ENCODE results near the gene TRIM29.

Gene TRIM29

GRCh38 chr11:120137187-120137610 lies 714 bp downstream of the TRIM29 start:
- no peak for DNase-seq

DNA sequence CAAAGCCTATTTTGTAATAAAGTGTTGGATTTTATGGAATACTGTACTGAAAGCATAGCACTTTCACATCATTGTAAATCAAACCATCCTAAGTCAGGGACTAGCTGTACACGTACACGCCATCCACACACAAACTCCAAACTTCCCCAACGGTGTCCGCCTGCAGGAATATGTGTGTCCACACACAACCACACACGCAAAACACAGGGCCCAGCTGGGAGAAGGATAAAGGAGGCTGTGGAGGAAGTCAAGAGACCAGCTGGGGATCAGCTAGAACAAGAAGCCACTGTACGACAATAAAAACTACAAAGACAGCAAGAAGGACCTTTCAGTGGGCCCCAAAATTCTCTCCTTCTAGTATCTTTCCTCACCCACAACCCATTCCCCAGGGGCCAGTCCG lies 1.6 kb downstream of the TRIM29 start:
- DNase-seq, result no peak

GRCh38 chr11:120135838-120136237 lies 2.1 kb downstream of the TRIM29 start:
- DNase-seq, result no peak

- DNase-seq, result no peak
Observed at GRCh38 chr11:120134931-120135228, 3.0 kb downstream of the TRIM29 start.

DNA sequence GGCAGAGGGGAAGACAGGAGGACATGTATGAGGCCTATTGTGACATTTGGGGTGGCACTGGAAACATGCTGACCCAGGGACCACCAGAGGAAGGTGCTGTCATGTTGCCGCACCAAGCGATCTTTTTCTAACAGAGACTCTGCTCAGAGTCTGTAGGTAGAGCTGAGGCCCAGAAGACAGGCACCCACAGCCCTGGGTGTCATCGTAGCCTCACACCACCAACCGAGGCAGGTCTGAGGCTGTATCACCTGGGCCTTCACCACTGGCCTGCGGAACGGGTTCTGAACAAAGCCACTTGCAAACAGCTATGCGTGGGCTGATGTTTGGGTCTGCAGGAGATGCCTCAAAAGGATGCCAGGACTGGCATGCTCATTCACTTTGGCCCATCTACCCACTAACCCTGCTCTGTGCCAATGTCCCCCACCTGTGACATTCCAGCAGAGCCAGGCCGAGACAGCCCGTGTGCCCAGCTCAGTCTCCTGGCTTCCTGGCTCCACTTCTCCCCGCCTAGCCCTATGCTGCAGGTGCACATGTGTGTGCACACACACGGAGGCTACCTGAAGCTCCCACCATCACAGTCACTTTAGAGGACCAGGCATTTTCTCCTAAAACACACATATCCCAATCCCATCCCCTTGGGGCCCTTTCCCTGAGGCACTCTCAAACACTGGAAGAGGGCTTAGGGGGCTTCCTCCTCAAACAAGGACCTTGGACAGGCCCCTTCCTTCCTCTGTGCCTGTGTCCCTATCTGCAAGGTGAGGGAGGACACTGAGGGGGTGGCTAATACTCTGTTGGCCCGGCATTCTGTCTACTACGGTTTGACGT lies 3.6 kb downstream of the TRIM29 start:
- DNase-seq, result no peak

GRCh38 chr11:120133216-120134105 lies 4.5 kb downstream of the TRIM29 start:
- no peak for DNase-seq

GRCh38 chr11:120132645-120133185 lies 5.2 kb downstream of the TRIM29 start:
- no peak for DNase-seq

DNA sequence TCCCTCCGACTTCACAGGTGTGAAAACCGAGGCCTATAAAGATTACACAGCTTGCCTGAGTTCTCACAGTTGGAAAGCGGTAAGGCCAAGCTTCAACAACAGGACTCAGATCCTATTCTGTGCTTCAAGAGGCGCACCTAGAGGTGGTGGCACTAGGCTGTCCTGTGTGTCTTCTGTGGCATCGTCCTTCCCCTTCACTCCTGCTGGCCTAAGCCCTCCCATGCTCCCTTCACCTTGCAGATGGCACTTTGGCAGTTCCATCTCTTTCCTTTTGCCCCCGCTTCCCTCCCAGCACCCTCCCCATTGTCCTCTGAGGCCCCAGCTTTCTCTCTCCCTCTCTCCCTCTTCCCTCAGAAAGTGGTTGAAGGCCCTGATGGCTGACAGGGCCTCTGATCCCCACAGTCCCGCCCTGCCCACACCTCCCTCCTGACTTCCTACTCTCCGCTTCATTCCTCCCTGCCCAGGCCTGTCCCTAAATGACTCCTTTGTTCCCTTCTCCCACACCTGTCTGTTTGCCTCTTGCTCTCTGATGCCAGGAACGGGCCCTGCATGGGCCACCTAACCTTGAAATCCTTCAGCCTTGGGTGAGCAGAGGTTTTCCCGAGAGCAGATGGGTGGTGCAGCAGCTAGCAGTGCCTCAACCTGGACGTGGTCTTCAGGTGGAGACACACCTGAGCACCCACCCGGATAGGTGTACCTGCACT lies 5.8 kb downstream of the TRIM29 start:
- DNase-seq, result peak; percentile 10

GRCh38 chr11:120130991-120131760 lies 6.7 kb downstream of the TRIM29 start:
- DNase-seq, result no peak

DNA sequence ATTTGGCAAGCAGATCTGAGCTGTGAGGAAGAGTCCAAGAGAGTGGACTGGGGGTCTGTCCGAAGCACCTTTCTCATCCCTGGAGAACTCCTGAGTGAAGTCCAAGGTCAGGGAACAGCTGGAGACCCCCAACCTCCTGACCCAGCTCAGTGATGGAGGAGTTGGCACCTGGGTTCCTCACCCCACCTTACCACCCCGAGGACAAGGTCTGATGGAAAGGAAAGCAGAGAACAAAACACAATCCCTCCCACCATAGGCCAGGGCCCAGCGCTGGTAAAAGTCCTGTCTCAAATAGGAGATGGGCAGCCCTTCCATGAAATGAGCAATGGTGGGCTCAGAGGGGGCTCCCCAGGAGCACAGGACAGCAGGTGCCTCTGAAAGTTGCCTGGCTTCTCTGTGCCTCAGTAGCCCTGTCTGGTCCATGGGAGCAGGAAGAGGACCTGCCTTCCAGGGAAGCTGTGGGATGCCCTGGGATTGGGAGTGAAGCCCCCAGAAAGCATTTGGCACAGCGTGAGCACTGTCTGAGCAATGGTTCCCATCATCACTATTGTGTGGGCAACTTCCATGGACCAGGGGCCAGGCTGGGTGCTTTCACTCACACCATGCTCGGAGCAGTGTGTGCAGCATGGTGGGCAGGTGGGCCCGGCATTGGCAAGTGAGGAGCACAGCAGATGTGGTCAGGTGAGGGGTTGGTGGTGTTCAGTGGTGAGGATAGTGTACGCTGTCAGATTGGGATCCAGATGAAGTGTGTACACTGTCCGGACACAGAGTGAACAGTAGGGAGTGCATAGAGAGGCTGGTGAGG lies 7.5 kb downstream of the TRIM29 start:
- DNase-seq, result no peak

GRCh38 chr11:120129570-120129969 lies 8.3 kb downstream of the TRIM29 start:
- no peak for DNase-seq

GRCh38 chr11:120128392-120129119 lies 9.4 kb downstream of the TRIM29 start:
- no peak for DNase-seq

- no peak for DNase-seq
Observed at GRCh38 chr11:120127236-120127635, 10.7 kb downstream of the TRIM29 start.

GRCh38 chr11:120126620-120127019 lies 11.3 kb downstream of the TRIM29 start:
- DNase-seq, result no peak

- DNase-seq, result no peak
Observed at GRCh38 chr11:120125509-120125908, 12.4 kb downstream of the TRIM29 start.

GRCh38 chr11:120125024-120125423 lies 12.9 kb downstream of the TRIM29 start:
- DNase-seq, result no peak

- no peak for DNase-seq
Observed at GRCh38 chr11:120124355-120124754, 13.6 kb downstream of the TRIM29 start.

DNA sequence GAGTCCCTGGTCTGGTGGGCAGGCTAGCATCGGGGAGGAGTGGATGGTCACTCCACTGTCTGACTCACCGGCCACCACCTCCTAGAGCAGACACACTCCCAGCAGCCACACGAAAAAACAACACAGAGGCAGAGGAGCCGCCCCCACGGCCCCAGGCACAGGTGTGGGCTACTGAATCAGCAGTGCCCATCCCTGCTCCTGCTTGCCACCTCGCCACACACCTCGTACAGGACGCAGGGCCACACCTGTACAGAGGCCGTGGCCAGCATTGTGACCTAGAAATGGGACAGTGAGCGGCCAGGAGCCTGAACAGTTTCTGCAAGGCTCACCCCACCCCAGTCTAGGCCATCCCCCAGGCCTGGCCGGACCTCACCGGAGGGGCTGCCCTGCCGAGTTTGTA lies 14.0 kb downstream of the TRIM29 start:
- DNase-seq, result no peak

GRCh38 chr11:120122924-120123683 lies 14.8 kb downstream of the TRIM29 start:
- no peak for DNase-seq

DNA sequence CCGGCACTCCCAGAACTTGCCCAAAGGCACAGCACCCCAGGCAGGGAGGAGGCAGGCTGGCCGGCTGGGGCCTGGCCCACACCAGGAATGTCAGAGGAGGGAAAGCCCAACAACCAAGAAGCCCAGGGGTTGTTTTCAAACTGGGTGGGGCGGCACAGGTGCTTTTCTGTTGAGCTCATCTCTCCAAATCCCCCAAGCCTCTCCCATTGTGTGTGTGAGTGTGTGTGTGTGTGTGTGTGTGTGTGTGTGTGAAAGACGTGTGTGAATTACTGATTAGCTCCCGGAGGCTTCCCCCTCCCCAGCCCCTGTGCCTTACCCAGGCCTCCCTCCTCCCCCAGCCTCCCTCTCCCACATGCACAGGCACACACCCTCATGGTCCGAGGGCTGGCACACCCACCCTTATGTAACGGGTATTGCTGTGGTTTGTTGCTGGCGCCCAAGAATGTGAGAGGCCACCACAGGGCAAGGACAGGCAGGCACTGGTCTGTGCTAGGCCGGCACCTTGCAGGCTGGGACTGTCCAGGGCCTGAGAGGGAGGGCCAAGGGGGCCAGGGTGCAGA lies 15.9 kb downstream of the TRIM29 start:
- no peak for DNase-seq
